Epithelial cell of esophagus (primary cell): ENCODE data around the gene KRTAP1-5.
"Not testable (repeated sequence)": the region's sequence is repeated elsewhere in the genome, so short reads cannot be mapped to it uniquely, and the experiment has no call there.

Experiments used
- DNase-seq: peaks from one replicate; pipeline ENCODE4 v3.0.0; 2010; ENCODE audit warnings: low read depth
- H3K4me3 ChIP-seq: 2 replicates; pipeline ENCODE4 v1.5.1; 2011; ENCODE audit warnings: mild to moderate bottlenecking, low read length, control low read depth
- CTCF ChIP-seq: IDR thresholded peaks from 2 replicates; pipeline ENCODE4 v1.5.1; 2011; ENCODE audit warnings: low read depth, mild to moderate bottlenecking, low read length, control low read depth, inconsistent platforms; ENCODE audit not compliant: insufficient read depth; ENCODE audit errors: missing control alignments

The KRTAP1-5 gene

GRCh38 chr17:41065829-41066624 is 39.0 kb upstream of the KRTAP1-5 start, which contains the start of gene KRTAP2-4:
Gene KRTAP2-4, minus strand, starts transcription at chr17:41065879. Its CDS starts 34 bp downstream, at chr17:41065845.
- peak; percentile 96 for DNase-seq
- H3K4me3 ChIP-seq, result no peak within 1 kb of the TSS
- TF ChIP-seq CTCF, result no peak

- not testable (repeated sequence) for H3K4me3 ChIP-seq, DNase-seq
These were observed 38.1 kb upstream of the KRTAP1-5 start for GRCh38 chr17:41065016-41065689.

- TF ChIP-seq CTCF, result no peak
- no peak overlapping the region for H3K4me3 ChIP-seq
- DNase-seq, result no peak
These were observed 37.3 kb upstream of the KRTAP1-5 start for GRCh38 chr17:41064301-41064700.

- no peak for DNase-seq
- TF ChIP-seq CTCF, result no peak
- no peak overlapping the region for H3K4me3 ChIP-seq
These were observed 36.4 kb upstream of the KRTAP1-5 start for GRCh38 chr17:41063449-41063848.

- peak; percentile 59 for DNase-seq
- no peak overlapping the region for H3K4me3 ChIP-seq
- TF ChIP-seq CTCF, result no peak
These were observed 35.0 kb upstream of the KRTAP1-5 start for GRCh38 chr17:41061964-41062363.

- DNase-seq, result peak; percentile 97
- H3K4me3 ChIP-seq, result no peak within 1 kb of the TSS
- no peak for TF ChIP-seq CTCF
These were observed 33.1 kb upstream of the KRTAP1-5 start, which contains the start of gene KRTAP2-3 for GRCh38 chr17:41060052-41060604. Gene KRTAP2-3, minus strand, starts transcription at chr17:41060114. Its CDS starts 64 bp downstream, at chr17:41060050.

GRCh38 chr17:41059276-41060051 is 32.5 kb upstream of the KRTAP1-5 start:
- not testable (repeated sequence) for H3K4me3 ChIP-seq
- DNase-seq, result peak; percentile 75
